ENCODE results near the gene RYR1.

RYR1 gene

DNA sequence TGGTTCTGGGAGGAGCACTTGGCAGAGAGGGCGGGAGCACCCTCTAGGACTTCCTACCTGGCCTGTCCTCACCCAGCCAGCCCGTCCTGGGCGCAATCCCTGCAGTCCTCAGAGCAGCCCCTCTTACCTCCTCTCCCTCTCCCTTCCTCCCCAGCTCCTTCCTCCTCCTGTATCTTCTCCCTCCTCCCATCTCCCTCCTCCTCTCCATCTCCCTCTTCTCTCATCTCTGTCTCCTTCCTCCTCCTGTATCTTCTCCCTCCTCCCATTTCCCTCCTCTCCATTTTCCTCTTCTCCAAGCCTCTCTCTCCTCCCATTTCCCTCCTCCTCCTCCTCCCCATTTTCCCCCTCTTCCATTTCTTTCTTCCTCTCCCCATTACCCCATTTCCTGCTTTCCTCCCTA lies 89.8 kb downstream of the RYR1 start:
- TF ChIP-seq, protein P1, sequence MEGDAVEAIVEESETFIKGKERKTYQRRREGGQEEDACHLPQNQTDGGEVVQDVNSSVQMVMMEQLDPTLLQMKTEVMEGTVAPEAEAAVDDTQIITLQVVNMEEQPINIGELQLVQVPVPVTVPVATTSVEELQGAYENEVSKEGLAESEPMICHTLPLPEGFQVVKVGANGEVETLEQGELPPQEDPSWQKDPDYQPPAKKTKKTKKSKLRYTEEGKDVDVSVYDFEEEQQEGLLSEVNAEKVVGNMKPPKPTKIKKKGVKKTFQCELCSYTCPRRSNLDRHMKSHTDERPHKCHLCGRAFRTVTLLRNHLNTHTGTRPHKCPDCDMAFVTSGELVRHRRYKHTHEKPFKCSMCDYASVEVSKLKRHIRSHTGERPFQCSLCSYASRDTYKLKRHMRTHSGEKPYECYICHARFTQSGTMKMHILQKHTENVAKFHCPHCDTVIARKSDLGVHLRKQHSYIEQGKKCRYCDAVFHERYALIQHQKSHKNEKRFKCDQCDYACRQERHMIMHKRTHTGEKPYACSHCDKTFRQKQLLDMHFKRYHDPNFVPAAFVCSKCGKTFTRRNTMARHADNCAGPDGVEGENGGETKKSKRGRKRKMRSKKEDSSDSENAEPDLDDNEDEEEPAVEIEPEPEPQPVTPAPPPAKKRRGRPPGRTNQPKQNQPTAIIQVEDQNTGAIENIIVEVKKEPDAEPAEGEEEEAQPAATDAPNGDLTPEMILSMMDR (IDR thresholded peaks at IDR 0.05; ENCODE audit: low read depth, low read length, missing control alignments), result no peak
- no peak for DNase-seq
- H3K27me3 ChIP-seq (replicated peaks), result no peaks in the 10 kb centered on the region
- no peak overlapping the region for H3K4me3 ChIP-seq (ENCODE audit: low read depth, low read length)
- no peaks in the 10 kb centered on the region for H3K36me3 ChIP-seq (replicated peaks)
- in situ Hi-C loops (cut with HindIII; ENCODE audit: low pct_ligation_motif_present, low sequenced_read_pairs), result no loop called here
- H3K27ac ChIP-seq, result no peak overlapping the region

DNA sequence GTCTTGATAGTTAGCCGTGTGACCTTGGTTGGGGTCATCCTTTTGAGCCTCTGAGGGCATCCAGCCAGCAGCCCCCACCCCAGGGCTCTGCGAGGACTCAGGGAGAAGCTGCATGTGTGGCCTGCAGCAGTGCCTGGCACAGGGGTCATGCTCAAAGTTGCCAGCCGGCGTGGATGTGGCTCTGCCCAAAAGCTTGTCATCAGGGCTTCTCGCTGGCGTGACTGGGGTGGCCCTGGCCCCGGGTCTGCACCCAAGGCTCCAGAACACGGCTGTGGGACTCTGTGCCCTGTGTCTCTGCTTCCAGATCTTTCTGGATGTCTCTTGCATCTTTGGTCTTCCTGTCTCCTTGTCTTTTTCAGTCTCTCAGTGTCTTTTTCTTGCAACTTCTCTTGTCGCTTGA lies 90.9 kb downstream of the RYR1 start:
- DNase-seq, result no peak
- in situ Hi-C loops (cut with HindIII; ENCODE audit: low pct_ligation_motif_present, low sequenced_read_pairs), result no loop called here
- H3K36me3 ChIP-seq (replicated peaks), result no peaks in the 10 kb centered on the region
- H3K4me3 ChIP-seq (ENCODE audit: low read depth, low read length), result no peak overlapping the region
- no peak overlapping the region for H3K27ac ChIP-seq
- no peaks in the 10 kb centered on the region for H3K27me3 ChIP-seq (replicated peaks)
- TF ChIP-seq, protein P1 (IDR thresholded peaks at IDR 0.05; ENCODE audit: low read depth, low read length, missing control alignments), result no peak

DNA sequence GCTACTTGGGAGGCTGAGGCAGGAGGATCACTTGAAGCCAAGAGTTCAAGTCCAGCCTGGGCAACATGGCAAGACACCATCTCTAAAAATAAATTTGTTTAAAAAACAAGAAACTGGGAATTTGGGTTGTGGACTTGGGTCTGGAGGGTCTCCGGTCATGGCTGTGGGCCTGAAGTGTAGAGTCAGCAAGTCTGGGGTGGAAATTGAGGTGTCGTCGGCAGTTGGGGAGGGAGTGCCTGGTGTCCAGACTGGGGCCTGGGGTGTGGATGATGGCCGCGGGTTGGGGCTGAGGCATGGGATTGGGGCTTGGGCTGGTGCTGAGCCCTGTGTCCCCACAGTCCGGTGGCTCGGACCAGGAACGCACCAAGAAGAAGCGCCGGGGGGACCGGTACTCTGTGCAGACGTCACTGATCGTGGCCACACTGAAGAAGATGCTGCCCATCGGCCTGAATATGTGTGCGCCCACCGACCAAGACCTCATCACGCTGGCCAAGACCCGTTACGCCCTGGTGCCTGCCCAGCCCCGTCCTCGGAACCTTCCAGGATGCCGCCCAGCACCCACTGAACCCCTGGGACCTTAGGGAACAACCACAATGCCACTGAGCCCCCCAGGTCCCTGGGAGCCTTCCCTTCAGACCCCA lies 91.6 kb downstream of the RYR1 start:
- H3K36me3 ChIP-seq (replicated peaks), result no peaks in the 10 kb centered on the region
- no peak for DNase-seq
- H3K27ac ChIP-seq, result no peak overlapping the region
- in situ Hi-C loops (cut with HindIII; ENCODE audit: low pct_ligation_motif_present, low sequenced_read_pairs), result no loop called here
- H3K27me3 ChIP-seq (replicated peaks), result no peaks in the 10 kb centered on the region
- TF ChIP-seq, protein P1 (IDR thresholded peaks at IDR 0.05; ENCODE audit: low read depth, low read length, missing control alignments), result no peak
- H3K4me3 ChIP-seq (ENCODE audit: low read depth, low read length), result no peak overlapping the region

DNA sequence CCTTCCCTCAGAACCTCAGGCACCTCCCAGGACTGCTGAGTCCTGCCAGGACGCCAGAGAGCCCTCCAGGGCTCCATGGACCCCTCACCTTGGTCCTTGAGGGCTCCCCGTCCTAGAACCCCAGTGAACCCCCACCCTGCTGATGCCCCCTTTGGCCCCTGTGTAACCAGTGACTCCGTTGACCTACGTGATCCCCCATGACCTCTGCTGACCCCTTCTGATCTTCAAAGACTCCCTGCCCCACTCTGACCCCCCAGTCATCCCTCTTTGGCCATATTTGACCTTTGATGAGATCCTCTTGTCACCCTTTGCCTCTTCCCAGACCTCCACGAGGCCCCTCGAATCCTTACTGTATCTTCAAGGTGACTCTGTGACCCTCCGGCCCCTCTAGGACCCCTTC lies 92.9 kb downstream of the RYR1 start:
- in situ Hi-C loops (cut with HindIII; ENCODE audit: low pct_ligation_motif_present, low sequenced_read_pairs), result no loop called here
- no peak for DNase-seq
- no peaks in the 10 kb centered on the region for H3K36me3 ChIP-seq (replicated peaks)
- H3K27me3 ChIP-seq (replicated peaks), result no peaks in the 10 kb centered on the region
- H3K27ac ChIP-seq, result no peak overlapping the region
- no peak overlapping the region for H3K4me3 ChIP-seq (ENCODE audit: low read depth, low read length)
- TF ChIP-seq, protein P1 (IDR thresholded peaks at IDR 0.05; ENCODE audit: low read depth, low read length, missing control alignments), result no peak

DNA sequence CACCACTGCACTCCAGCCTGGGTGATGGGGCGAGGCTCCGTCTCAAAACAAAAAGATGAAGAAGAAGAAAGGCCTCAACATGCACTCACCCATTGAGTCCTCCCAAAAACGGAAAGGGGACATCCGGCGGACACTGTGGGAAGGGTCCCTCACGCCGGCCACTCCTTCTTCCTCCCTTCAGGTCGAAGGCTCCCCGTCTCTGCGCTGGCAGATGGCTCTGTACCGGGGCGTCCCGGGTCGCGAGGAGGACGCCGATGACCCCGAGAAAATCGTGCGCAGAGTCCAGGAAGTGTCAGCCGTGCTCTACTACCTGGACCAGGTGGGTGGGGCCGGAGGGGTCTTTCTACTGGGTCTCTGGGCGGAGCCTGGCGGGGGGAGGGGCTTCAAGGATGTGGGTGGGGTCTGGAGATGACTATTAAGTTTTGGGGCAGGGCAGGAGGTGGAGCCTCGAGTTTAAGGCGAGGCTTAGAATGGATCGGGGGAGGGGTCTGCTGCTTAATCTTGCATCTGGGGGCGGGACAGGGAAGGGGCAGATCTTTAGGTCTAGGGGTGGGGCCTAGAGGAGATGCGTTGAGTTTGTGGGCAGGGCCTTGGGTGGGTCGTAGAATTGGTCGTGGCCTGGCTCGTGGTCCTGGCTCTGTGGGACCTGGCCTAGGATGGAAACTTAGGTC lies 94.1 kb downstream of the RYR1 start:
- in situ Hi-C loops (cut with HindIII; ENCODE audit: low pct_ligation_motif_present, low sequenced_read_pairs), result no loop called here
- no peaks in the 10 kb centered on the region for H3K27me3 ChIP-seq (replicated peaks)
- no peak overlapping the region for H3K4me3 ChIP-seq (ENCODE audit: low read depth, low read length)
- H3K27ac ChIP-seq, result no peak overlapping the region
- no peaks in the 10 kb centered on the region for H3K36me3 ChIP-seq (replicated peaks)
- TF ChIP-seq, protein P1 (IDR thresholded peaks at IDR 0.05; ENCODE audit: low read depth, low read length, missing control alignments), result no peak
- no peak for DNase-seq

All from brain microvascular endothelial cell (primary cell).